Medulla oblongata (tissue), 1 donor: ENCODE results near the gene NSMCE1.
A peak's percentile ranks its signal among the peaks of the same experiment; 100 is the strongest.
"Not testable (repeated sequence)": the region's sequence is repeated elsewhere in the genome, so short reads cannot be mapped to it uniquely, and the experiment has no call there.

ENCODE experiments used
- DNase-seq: peaks from one replicate; pipeline ENCODE4 v3.0.0-alpha.2; 2015; ENCODE audit errors: extremely low spot score

The NSMCE1 gene

DNA sequence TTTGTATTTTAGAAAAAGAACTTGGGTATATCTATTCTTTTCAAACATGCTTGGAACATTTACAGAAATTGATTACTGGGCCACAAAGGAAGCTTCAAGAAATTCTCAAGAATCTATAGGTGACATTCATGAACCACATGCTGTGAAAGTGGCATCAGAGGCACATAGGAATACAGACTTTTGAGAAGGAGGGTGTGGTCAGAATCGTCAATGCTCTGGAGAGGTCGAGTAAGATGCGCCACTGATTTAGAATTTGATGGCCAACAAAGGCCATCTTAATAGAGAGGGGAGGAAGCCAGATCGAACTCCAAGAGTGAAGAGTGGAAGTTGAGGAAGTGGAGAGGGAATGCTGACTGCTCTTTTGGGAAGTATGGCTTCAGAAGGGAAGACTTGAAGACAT, 3.5 kb upstream of the NSMCE1 start:
- DNase-seq = no peak

DNA sequence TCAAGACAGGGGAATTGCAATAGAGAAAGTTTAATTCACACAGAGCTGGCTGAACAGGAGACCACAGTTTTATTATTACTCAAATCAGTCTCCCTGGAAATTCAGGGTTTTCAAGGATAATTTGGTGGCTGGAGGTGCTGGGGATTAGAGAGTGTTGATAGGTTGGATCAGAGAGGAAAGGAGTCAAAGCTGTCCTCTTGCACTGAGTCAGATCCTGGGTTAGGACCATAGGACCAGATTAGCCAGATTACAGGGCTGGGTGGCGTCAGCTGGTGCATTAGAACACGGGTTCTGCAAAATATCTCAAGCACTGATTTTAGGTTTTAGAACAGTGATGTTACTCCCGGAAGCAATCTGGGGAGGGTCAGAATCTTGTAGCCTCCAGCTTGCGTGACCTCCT, 1.8 kb upstream of the NSMCE1 start:
- DNase-seq = no peak

DNA sequence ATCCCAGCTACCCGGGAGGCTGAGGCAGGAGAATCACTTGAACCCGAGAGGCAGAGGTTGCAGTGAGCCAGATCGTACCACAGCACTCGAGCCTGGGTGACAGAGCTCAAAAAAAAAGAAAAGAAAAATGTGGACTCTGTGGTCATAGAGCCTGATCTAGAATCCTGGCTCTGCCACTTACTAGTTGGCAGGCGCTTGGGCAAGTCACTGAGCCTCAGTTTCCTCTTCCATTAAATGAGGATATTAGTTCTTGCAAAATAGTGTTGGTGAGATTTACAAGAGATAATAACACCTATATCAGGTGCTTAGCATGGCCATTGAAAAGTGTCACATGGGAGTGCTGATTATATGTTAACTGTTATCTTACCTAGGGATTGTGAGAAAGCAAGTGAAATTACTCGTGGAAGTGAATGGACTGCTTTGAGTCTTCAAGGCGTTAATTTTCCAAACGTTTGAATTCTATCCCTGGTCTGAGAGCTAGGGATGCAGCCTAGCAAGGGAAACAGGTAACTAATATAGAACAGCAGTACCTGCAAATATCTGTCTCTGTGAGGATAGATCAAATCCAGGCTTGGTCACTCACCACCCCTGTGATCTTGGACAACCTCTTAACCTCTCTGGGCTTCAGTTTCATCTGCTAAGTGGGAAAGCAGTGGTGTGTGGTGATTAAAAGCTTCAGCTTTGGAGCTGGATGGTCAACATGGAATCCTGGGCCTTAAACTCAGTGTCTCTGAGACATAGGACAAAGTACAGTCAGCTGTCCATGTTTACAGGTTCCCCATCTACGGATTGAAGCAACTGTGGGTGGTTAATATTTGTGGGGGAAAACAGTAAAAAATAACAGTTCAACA, 953 bp upstream of the NSMCE1 start:
- DNase-seq = no peak

DNA sequence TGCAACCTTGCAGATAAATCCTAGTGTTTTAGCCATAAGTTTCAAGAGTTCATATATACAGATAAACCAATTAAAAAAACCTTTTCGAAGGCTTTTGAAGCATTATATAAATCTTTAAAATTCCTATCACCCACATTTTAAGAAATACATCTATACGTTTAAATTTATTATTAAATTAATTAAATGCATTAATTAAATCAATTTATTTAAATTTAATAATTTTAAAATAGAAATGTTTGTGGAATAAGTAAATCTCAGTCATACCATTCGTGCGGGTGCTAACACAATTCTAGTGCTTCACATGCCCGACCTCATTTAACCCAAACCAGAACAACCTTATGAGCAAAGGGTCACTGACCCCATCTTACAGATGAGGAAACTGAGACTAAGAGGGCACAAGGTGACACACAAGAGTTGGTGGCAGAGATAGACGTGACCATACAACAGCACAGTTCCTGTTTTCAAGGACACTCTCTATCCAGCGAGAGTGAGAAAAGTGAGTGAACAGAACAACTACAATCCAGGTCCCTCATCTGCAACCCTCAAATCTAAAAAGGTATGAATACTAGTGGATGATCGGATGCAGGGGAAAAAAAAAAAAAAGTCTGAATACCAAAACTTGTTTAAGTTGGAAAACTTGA, 1.4 kb downstream of the NSMCE1 start:
- DNase-seq = no peak

- DNase-seq = no peak
Observed at GRCh38 chr16:27265982-27266381, 2.6 kb downstream of the NSMCE1 start.

DNA sequence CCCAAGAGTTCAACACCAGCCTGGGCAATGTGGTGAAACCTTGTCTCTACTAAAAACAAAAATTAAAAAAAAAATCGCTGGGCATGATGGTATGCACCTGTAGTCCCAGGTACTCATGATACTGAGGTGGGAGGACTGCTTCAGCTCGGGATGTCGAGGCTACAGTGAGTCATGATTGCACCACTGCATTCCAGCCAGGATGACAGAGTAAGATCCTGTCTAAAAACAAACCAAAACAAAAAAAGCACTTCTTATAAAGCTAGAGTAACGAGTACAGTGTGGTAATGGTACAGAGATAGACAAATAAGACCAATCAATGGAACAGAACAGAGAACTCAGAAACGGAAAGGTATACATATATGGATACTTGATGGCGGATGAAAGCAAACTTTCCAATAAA, 4.4 kb downstream of the NSMCE1 start:
- no peak for DNase-seq

DNA sequence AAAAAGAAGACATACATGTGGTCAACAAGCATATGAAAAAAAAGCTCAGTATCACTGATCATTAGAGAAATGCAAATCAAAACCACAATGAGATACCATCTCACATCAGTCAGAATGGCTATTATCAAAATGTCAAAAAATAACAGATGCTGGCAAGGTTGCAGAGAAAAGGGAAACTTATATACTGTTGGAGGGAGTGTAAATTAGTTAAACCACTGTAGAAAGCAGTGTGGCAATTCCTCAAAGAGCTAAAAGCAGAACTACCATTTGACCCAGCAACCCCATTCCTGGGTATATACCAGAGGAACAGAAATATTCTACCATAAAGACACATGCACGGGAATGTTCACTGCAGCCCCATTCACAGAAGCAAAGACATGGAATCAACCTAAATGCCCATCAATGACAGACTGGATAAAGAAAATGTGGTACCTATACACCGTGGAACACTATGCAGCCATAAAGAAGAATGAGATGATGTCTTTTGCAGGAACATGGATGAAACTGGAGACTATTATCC, 5.6 kb downstream of the NSMCE1 start:
- DNase-seq = not testable (repeated sequence)

DNA sequence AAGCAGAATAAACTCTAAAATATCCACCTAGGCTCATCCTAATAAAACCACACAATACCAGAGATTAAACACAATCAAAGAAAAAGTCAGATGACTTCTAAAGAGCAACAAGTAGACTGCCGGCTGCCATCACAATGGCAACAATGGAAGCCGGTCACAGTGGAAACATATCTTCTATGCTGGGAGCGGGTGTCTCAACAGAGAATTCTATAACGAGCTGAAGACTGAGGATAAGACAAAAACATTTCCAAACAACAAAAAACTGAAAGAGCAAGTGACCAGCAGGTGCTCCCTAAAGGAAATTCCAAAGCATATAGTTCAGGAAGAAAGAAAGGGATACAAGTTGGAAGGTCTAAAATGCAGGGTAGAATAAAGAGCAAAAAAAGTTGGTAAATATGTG, 8.9 kb downstream of the NSMCE1 start:
- no peak for DNase-seq

DNA sequence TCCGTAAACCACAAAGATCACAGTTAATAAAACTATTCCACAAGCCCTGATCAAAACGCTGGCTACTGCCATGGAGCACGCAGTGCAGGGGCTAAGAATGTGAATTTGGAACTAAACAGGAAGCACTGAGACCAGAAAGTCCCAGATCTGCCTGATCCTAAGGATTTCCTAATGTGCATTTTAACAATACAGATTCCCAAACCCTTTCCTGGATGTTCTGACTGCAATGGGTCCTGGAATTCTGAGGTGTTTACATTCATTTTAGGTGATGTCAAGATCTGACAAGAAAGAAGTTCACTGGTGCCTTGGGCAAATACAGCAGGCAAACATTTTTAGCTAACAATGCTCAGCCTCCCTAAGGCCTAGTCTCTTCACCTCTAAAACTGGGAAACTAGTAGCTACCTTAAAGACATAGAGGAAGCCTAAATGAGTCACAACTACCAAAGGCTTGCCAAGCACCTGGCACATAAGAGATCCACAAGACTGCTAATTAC, 10.3 kb downstream of the NSMCE1 start:
- no peak for DNase-seq

- DNase-seq = no peak
Observed at GRCh38 chr16:27257271-27257670, 11.3 kb downstream of the NSMCE1 start.

- no peak for DNase-seq
Observed at GRCh38 chr16:27256861-27257260, 11.7 kb downstream of the NSMCE1 start.

GRCh38 chr16:27254262-27254811, 14.2 kb downstream of the NSMCE1 start:
- DNase-seq = no peak

GRCh38 chr16:27253526-27253930, 15.0 kb downstream of the NSMCE1 start:
- no peak for DNase-seq

GRCh38 chr16:27252206-27252585, 16.4 kb downstream of the NSMCE1 start:
- no peak for DNase-seq

DNA sequence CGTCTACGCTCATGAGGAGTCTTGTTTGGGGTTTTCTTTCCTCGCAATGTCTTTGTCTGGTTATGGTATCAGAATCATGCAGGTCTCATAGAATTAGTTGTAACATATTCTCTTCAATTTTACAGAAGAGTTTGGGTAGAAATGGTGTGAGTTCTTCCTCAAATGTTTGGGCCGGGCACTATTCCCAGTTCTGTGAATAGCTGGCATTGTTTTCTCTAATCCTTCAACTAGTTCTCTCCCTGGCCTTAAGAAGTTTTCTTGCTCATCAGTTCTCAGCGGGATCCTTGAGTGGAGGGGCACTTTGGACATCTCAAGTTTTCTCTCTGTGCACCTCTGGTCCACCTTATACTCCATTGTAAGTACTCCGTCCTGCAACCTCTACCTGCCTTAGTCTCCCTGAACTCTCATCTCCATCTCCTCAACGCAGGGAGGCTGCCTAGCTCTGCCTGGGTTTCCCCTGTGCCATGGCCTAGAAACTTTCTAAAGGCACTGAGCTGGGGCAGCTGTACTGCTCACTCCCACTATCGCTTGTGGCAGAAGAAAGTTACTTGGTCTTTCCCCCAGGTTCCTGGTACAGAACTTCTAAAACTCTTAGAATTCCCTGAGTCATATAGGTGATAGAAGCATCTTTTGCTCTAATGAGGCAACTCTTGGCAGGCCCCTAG, 16.9 kb downstream of the NSMCE1 start:
- DNase-seq = no peak

GRCh38 chr16:27248886-27249285, 19.7 kb downstream of the NSMCE1 start:
- not testable (repeated sequence) for DNase-seq

DNA sequence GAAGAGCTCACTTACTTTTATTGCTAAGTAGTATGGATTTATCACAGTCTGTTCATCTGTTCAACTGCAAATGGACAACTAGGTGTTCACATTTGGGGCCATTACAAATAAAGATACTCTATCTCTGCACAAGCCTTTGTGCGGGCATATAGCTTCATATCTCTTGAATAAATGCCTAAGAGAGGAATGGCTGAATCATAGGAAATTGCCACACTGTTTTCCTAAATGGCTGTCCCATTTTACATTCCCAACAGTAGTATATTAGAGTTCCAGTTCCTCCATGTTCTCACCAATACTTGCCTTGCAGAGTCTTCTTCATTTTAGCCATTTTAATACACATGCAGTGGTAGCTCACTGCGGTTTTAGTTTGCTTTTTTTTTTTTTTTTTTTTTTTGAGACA, 20.5 kb downstream of the NSMCE1 start:
- DNase-seq = no peak

DNA sequence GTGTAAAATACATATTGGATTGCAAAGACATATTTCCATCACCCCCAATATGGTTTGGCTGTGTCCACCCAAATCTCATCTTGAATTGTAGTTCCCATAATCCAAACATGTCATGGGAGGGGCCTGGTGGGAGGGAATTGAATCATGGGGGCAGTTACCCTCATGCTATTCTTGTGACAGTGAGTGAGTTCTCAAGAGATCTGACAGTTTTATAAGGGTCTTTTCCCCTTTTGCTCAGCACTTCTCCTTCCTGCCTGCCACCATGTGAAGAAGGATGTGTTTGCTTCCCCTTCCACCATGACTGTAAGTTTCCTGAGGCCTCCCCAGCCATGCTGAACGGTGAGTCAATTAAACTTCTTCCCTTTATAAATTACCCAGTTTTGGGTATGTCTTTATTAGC, 21.5 kb downstream of the NSMCE1 start:
- DNase-seq = not testable (repeated sequence)

DNA sequence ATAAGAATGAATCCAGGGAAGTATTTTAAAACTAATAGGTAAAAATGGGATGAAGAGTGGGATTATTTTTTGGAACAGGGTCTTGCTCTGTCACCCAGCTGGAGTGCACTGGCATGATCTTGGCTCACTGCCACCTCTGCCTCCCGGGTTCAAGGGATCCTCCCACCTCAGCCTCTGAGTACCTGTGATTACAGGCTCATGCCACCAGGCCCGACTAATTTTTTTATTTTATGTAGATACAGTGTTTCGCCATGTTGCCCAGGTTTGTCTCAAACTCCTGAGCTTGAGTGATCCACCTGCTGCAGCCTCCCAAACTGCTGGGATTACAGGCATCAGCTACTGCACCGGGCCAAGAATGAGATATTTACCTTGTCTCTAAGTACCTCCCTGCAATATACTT, 22.1 kb downstream of the NSMCE1 start:
- no peak for DNase-seq

- peak; percentile 51 for DNase-seq
Observed at GRCh38 chr16:27245276-27246172, 23.0 kb downstream of the NSMCE1 start.

- DNase-seq = no peak
Observed at GRCh38 chr16:27244363-27244755, 24.2 kb downstream of the NSMCE1 start.
